ENCODE data around the gene LEMD2.
"Not testable (repeated sequence)": the region's sequence is repeated elsewhere in the genome, so short reads cannot be mapped to it uniquely, and the experiment has no call there.

LEMD2 gene
- total RNA-seq: 62.9 to 77.9 (median 66.0) reads per million in 4 donors

DNA sequence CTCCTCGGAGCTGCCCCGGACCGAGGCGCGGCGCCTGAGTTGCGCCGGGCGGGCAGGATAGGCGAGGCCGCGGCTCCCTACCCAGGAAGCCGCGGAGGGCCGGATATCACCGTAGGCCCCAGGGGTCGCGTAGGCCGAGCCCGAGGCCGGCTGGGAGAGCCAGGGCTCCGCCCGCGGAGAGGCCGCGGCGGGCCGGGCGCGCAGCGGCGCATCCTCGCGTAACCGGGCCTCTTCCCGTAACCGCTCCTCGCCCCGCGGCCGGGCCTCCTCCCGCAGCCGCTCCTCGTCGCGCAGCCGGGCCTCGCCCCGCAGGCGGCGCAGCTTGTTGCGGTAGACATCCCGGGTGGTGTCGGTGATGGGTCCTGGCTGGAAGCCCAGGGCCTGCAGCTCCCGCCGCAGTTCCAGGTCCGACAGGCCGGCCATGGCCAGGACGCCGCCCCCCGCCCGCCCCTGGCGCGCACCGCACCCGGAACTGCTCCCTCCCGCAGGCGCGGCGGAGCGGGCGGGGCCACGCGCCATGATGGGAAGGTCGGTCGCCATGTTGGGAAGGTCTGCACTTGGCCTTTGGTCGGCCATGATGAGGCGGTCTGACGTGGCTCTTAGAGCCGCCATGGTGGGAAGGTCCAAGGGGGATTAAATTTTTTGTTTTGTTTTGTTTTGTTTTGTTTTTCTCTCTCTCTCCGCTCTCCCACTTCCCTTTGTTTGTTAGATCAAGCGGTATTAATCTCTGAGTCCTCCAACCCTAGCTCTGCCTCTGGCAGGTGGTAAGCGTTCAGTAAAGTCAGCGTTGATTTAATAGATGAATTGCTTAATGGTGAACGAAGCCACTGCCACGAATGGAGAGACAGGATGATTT is at the start of gene LEMD2:
Gene LEMD2, minus strand, starts transcription at position 437 of the 856 bp plus-strand sequence. Its CDS starts 14 bp downstream, at position 423.
- peak; percentile 77 to 93 (median 85) for DNase-seq

GRCh38 chr6:33837971-33838665 is 49.2 kb upstream of the LEMD2 start:
- DNase-seq: no peak

DNA sequence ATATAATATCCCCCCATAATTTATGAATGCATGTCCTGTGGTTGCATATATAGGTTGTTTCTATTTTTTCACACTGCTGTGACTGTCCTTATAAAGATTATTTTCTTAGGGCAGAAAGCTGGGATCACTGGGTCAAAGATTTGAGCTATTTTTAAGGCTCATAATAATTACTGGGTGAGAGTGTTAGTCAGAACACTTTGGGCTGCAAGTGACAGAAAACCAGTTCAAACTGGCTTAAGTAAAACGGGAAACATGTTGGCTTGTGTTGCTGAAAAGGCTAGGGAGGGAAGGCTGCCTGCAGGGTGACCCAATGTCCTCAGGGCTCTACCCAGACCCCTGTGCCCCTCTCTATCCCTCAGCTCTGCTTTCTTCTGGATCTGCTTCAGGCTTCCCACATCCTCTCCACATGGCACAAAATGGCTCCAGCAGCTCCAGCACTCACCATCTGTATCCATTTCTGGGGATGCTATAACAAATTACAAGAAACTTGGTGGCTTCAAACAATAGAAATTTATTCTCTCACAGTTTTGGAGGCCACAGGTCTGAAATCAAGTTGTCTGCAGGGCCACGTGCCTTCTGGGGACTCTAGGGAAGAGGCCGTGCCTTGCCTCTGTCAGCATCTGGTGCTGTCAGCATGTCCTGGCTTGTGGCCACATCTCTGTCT is 48.0 kb upstream of the LEMD2 start:
- DNase-seq: no peak

GRCh38 chr6:33834401-33835392 is 45.8 kb upstream of the LEMD2 start:
- DNase-seq: no peak

GRCh38 chr6:33833599-33833998 is 44.7 kb upstream of the LEMD2 start:
- DNase-seq: no peak

- DNase-seq: not testable (repeated sequence)
These were observed 43.9 kb upstream of the LEMD2 start for GRCh38 chr6:33832831-33833230.

GRCh38 chr6:33831725-33832124 is 42.8 kb upstream of the LEMD2 start:
- DNase-seq: not testable (repeated sequence)

DNA sequence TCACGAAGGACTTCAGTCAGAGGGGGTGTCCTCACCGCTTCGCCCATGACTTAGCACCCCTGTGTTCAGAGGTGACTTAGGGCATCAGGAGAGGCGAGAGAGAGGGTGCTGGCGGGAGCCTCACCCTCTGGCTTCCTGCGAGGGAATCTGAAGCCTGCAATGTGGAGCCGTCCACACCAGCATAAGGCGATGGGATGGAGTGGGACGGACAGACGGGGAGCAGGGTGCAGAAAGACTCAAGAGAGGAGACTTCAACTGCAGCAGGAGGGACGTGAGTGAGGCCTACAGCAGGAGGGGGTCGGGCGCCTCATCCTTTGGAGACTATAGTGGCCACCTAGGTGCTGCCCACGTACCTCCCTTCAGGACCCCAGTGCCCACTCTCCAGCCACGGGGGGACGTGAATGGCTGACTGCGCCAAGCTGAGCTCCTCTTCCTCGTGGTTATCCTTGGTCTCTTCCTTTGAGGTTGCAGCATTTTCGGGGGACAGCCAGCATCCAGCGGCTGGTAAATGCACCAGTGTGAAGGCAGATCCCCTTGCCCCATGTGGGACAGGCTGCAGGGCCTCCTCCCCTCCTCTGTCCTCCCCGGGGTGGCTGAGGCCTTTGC is 41.8 kb upstream of the LEMD2 start:
- no peak for DNase-seq

DNA sequence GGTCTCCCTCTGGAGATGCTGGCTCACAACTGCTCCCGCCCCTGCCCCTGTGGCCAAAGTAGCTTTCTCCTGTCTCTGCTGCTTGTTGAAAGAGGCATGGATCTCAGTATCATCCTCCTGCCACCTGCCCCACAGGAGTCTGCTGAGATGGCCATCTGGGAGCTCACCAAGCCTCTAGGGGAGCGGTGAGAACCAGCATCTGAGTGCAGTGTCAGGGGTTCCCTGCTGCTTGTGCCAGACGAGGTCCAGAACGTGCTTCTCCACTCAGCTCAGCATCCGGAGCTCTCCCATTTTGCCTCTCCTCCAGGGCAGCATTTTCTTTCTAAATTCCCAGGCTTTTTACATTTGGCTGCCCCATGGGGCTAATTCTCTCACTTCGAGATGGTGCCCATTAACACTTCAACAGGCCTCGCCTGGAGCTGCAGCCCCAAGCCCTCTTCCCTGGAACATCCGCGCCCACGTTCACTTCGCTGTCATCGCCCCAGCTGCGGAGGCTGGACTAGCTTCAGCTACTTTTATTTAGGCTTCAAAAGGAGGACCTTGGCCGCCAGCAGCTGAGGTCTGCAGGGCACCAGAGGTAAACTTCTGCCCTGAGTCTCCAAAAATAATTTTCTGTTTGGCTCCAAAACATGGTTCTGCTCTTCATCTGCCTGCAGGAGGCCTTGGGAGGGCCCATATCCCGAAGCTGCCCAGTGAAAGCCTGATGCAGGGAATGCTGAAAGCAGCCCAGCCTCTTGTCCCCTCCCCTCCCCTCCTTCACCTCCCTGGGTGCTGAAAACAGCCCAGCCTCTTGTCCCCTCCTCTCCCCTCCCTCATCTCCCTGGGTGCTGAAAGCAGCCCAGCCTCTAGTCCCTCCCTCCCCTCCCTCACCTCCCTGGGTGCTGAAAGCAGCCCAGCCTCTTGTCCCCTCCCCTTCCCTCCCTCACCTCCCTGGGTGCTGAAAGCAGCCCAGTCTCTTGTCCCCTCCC is 40.1 kb upstream of the LEMD2 start:
- no peak for DNase-seq

- no peak for DNase-seq
These were observed 39.5 kb upstream of the LEMD2 start for GRCh38 chr6:33828452-33828763.

DNA sequence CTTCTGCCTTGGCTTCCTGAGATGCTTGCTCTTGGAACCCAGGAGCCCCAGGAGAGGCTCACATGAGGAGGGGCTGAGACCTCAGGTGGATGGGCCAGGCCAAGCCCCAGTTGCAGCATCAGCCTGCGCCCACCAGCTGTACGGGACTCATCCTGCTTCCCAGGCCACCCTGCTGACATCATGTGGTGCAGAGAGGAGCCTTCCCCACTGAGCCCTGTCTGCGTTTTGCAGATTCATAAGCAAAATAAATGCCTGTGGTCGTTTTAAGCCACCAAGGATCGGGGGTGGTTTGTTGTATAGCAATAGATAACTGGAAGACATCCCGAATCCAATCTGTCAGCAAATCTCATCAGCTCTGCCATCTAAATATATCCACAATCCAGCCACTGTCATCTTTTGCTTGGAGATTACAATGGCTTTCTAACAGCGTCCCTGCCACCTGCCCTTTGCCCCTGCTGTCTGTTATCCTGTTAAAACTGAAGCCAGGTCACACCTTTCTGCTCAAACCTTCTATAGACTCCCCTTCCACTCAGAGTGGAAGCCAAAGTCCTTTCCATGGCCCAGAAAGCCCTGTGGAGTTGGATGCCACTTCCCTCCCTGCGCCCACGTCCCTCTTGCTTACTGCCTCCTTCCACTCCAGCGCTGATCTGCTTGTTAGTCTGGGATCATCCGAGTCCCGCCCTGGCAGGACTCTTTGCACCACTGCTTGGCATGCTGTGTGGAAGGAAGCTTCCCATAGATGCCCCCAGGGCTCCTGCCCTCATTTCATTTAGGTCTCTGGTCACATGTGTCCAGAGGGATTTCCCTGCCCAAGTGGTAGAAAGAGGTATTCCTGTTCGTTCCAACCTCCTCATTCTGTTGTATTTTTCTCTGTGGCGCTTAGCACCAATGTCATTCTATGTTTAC is 38.9 kb upstream of the LEMD2 start:
- no peak for DNase-seq

- no peak for DNase-seq
These were observed 37.6 kb upstream of the LEMD2 start for GRCh38 chr6:33826537-33826936.

- no peak for DNase-seq
These were observed 35.7 kb upstream of the LEMD2 start for GRCh38 chr6:33824461-33825154.

- DNase-seq: no peak
These were observed 34.9 kb upstream of the LEMD2 start for GRCh38 chr6:33823806-33824205.

- DNase-seq: no peak
These were observed 33.9 kb upstream of the LEMD2 start for GRCh38 chr6:33822575-33823395.

DNA sequence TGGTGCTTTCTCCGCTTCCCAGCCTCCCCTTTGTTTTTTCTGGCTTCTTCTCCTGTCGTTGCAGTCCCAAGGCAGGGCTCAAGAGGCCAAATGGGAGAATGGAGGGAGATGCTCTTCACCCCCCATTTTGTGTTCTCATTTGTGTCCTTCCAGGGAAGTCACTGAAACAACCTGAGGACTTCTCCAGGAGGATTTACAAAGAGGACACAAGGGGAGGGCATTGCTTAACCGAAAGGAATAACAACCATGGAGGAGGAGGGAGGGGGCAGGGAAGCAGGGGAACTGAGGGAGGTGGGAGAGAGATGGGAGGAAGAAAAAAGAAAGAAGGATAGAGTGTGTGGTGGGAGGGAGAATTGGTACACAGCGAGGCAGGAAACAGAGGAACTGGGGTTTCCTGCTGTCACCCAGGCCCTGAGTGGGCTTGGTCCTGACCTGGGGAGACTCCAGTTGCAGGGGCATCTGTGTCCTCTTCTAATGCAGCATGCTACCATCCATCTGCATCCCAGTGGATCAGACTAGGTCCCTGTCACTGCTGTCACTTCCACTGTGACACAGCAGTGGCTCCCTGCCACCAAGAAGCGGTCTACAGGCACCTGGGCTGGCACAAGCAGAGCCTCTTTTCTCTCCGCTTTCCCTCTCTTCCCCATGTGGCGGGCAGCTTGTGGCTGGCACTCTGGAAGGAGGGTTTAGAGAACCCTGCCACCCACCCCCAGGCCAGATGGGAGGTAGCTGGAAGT is 32.0 kb upstream of the LEMD2 start:
- DNase-seq: no peak

DNA sequence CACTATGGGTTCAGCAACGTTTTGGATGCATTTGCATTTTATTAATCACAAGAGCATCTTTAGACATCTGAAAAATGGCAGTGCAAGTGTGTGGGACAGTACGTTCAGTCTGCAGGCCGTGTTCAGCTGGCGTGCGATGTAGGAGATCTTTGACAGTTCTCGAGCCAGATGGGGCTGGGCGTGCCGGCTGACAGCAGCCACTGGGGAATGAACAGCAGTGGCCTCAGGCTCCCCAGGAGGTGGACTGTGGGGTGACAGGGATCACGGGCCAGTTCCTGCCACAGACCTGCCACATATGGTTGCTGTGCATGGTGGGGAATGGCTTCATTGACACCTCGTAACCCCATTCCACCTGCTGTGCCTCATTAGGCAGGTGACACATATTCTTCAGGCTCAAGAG is 31.3 kb upstream of the LEMD2 start:
- no peak for DNase-seq

All from T-helper 1 cell (primary cell).